LNCaP clone FGC (cell line): Measurements from ENCODE around the gene NFIA.

Experiments used
- DNase-seq: peaks from one replicate; pipeline ENCODE4 v3.0.0-alpha.2; 2011; ENCODE audit warnings: low read depth
- H3K4me3 ChIP-seq: 2 replicates; pipeline ENCODE4 v1.5.1; 2011; ENCODE audit warnings: mild to moderate bottlenecking, low read depth, low read length, control low read depth
- TF ChIP-seq, protein P1 (sequence below): IDR thresholded peaks from 2 replicates; pipeline ENCODE4 v1.5.1; 2012; ENCODE audit warnings: mild to moderate bottlenecking; ENCODE audit not compliant: control insufficient read depth, insufficient read depth; ENCODE audit errors: extremely low read depth

NFIA gene

DNA sequence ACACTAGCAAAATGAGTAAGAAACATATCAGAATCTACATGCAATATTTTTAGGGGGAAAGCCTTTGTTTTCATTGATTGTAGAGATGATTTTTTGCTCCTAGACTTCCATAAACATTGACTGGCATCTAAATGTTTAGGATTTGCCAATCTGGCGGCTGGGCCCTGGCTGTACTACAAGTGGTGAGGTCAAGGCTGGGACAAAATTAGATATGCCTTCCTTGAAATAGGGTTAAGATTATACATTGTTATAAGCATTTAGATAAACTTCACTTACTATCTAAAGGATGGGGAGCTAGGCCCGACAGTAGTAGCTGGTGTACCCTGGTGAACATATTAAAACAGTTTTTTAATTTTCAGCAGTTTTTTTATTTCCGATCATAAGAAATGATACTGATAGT lies 5.2 kb downstream of the NFIA start:
- TF ChIP-seq, protein P1, sequence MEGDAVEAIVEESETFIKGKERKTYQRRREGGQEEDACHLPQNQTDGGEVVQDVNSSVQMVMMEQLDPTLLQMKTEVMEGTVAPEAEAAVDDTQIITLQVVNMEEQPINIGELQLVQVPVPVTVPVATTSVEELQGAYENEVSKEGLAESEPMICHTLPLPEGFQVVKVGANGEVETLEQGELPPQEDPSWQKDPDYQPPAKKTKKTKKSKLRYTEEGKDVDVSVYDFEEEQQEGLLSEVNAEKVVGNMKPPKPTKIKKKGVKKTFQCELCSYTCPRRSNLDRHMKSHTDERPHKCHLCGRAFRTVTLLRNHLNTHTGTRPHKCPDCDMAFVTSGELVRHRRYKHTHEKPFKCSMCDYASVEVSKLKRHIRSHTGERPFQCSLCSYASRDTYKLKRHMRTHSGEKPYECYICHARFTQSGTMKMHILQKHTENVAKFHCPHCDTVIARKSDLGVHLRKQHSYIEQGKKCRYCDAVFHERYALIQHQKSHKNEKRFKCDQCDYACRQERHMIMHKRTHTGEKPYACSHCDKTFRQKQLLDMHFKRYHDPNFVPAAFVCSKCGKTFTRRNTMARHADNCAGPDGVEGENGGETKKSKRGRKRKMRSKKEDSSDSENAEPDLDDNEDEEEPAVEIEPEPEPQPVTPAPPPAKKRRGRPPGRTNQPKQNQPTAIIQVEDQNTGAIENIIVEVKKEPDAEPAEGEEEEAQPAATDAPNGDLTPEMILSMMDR: no peak
- DNase-seq: no peak
- no peak overlapping the region for H3K4me3 ChIP-seq

GRCh38 chr1:61088163-61088974 lies 6.0 kb downstream of the NFIA start:
- TF ChIP-seq, protein P1: no peak
- no peak overlapping the region for H3K4me3 ChIP-seq
- no peak for DNase-seq

DNA sequence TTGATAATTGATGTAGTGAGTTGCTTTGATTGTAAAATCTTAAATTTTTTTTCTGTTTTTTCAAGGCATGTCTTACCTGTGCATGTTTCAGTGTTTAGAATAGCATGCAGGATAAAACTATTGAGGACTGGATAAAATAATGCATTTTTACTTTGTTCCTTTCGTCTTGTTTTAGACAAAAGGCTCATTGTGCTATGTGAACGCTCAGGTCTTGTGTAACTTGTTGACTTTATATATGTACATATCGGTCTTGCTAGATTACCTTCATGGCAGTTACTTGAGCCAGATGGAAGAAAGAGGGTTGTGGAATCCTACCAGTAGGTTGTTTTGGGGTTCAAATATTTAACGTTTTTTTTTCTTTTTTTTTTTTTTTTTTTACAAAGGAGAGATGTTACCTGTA lies 7.0 kb downstream of the NFIA start:
- TF ChIP-seq, protein P1: no peak
- no peak overlapping the region for H3K4me3 ChIP-seq
- DNase-seq: no peak

DNA sequence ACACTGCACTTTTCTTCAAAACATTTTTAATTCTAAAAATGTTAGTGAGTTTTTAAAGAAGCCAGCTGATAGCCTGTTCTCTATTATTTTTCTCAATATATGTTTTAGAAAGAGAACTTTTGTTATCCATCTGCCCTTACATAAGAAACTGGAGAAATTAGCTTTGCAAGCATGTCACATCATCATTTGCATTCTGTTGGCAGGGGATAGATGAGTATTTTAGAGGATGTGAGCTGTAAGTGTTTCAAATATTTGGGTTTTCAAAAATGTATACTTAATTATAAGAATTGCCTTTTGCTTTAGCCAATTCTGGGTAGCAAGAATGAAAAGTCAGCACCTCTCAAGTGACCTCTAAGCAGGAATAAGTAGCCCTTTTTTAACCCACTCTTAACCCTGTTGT lies 7.4 kb downstream of the NFIA start:
- H3K4me3 ChIP-seq: no peak overlapping the region
- TF ChIP-seq, protein P1: no peak
- no peak for DNase-seq

DNA sequence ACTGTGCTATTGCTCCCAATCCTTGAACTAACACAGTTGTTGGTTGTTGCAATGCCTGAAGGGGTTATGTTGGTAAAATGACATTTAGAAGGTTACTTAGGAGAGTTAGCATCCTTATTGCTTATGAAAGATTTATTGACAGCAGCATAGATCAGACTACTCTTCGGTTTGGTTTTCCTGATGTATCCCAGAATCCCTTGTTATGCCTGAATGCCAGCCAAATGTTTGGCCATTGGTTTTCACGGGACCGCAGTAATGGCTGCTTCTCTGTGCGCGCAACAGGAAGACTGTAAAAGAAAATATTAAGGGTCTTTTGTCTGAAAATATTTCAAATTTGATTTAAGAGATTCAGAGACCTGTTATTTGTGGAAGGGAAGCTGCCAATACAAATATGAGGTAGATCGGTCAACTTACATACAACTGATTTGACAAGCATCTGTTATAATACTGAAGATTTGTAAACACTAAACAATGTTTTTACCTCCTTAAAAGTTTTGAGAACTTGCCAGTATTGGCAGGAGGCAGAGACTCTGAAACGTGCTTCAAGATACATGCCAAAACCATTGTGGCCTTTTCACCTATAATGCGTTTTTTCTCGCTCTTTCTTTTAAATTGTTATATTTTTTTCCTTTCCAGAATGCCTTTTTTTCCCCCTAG lies 8.3 kb downstream of the NFIA start:
- TF ChIP-seq, protein P1: no peak
- DNase-seq: no peak
- no peak overlapping the region for H3K4me3 ChIP-seq

DNA sequence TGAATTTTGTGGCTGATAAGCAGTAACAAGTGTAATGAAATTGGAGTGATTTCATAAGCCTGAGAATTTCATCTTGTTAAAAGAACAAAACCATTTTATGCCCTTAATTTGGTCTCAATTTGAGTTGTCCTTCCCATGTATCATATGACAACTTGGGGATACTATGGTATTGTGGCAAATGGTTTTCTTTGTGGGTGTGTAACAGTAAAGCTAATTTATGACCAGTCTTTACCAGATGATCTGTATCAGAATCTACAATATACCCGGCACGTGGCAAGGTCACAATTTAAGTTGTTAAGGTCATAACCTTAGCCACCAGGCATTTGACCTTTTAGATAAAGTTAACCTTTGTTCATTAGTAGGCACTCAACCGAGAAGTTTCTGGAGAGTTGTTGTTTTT lies 9.1 kb downstream of the NFIA start:
- no peak overlapping the region for H3K4me3 ChIP-seq
- no peak for DNase-seq
- TF ChIP-seq, protein P1: no peak
